Activated naive CD8-positive, alpha-beta T cell treated with anti-CD3 and anti-CD28 coated beads, Interleukin-2, amount 50 U/mL, for 24 hours (primary cell): ENCODE results near the gene CCBE1.
A peak's percentile ranks its signal among the peaks of the same experiment; 100 is the strongest.

Source experiments
- ATAC-seq: fragments of 150-1000 bp; cut with Tn5 transposase; one replicate; pipeline ENCODE4 v1.10.0; 2021
- DNase-seq: peaks from one replicate; pipeline ENCODE4 v3.0.0; 2021
- H3K27ac Mint-ChIP-seq: one replicate; pipeline ENCODE4 v1.8.0; 2021; ENCODE audit warnings: mild to moderate bottlenecking, mixed read lengths
- H3K27me3 Mint-ChIP-seq: one replicate; pipeline ENCODE4 v1.8.0; 2021; ENCODE audit warnings: mixed read lengths
- H3K36me3 Mint-ChIP-seq: one replicate; pipeline ENCODE4 v1.8.0; 2021; ENCODE audit warnings: low read depth, mixed read lengths
- H3K4me1 Mint-ChIP-seq: one replicate; pipeline ENCODE4 v1.8.0; 2021; ENCODE audit warnings: mixed read lengths
- H3K4me3 Mint-ChIP-seq: one replicate; pipeline ENCODE4 v1.8.0; 2021; ENCODE audit warnings: mild to moderate bottlenecking, moderate library complexity, mixed read lengths
- H3K9me3 Mint-ChIP-seq: one replicate; pipeline ENCODE4 v1.8.0; 2021; ENCODE audit warnings: mixed read lengths

CCBE1 gene

DNA sequence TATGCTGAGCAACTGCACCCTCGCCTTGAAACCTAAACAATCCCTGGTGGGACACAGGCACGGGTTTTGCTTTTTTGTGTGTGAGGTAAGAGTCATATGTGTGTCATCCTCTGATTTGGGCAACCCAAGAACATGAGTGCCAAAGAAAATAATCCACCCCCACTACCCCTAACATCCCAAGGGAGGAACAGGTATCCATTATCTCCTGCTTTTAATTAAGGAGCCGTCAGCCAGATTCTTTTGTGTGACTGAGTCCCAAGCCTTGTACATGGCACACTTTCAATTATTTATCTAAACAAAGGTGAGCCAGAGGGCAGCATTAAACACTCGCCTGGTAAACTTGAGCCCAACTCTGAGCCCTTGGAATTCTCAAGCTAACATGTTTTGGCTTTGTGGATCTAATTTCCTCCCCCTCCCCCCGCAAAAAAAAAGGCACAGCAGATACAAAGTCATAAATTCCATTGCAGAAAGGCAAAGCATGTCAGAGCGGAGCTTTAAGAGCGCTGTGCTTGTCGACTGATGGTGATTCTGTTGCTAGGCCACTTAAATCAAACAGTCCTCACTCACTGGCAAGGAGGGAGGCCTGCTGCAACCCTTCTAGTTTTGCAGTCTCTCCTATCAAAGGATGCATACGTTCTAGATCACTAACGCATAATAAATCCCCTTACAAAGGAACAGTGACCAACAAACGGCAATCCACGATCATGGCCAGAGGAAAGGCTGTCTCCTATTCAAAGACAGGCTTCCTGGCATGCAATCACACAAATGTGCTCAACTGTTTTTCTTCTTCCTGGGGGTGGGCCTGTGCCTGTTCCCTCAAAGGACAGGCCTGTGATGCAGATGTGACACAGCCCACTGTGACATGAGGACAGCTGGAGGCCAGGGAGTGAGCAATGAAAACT is 194.7 kb downstream of the CCBE1 start:
- H3K27ac Mint-ChIP-seq: no peak overlapping the region
- DNase-seq (no peak), ATAC-seq (no peak)
- H3K27me3 Mint-ChIP-seq: no peaks in the 10 kb centered on the region
- H3K9me3 Mint-ChIP-seq: no peaks in the 10 kb centered on the region
- H3K4me3 Mint-ChIP-seq: no peak overlapping the region
- H3K36me3 Mint-ChIP-seq: no peaks in the 10 kb centered on the region
- H3K4me1 Mint-ChIP-seq: no peaks in the 10 kb centered on the region

DNA sequence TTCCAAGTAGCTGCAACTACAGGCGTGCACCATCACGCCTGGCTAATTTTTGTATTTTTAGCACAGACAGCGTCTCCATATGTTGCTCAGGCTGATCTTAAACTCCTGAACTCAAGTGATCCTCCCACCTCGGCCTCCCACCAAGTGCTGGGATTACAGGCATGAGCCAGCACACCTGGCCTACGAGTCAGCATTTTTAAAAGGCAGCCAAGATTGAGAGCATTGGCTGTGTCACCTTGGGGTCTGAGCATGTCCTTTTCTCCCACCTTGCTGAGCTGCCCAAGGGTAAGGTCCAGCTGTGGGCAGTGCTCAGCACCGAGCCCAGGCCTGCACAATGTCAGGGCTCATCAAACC is 195.3 kb downstream of the CCBE1 start:
- ATAC-seq: no peak
- no peaks in the 10 kb centered on the region for H3K36me3 Mint-ChIP-seq
- H3K4me3 Mint-ChIP-seq: no peak overlapping the region
- no peaks in the 10 kb centered on the region for H3K27me3 Mint-ChIP-seq
- no peaks in the 10 kb centered on the region for H3K4me1 Mint-ChIP-seq
- H3K9me3 Mint-ChIP-seq: no peaks in the 10 kb centered on the region
- H3K27ac Mint-ChIP-seq: no peak overlapping the region
- no peak for DNase-seq

DNA sequence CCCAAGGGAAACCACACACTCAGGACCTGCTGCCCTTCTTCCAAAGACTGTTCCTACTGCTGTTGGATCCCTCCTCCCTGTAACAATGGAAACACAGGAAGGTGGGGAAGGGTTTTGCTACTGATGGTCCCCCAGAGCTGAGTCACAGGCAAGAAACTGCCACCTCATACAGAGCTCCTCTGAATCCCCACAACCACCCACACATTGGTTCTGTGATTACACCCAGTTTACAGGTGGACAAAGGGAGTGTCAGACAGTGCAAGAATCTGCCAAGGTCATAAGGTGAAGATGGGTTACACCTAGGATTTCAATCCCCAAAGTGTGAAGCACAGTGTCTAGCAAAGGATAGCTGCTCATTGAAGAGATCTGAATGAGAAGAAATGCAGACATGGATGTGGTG is 196.5 kb downstream of the CCBE1 start:
- ATAC-seq (no peak), DNase-seq (no peak)
- Mint-ChIP-seq H3K27ac (no peak overlapping the region), H3K4me1 (no peaks in the 10 kb centered on the region), H3K36me3 (no peaks in the 10 kb centered on the region), H3K27me3 (no peaks in the 10 kb centered on the region), H3K9me3 (no peaks in the 10 kb centered on the region), H3K4me3 (no peak overlapping the region)

DNA sequence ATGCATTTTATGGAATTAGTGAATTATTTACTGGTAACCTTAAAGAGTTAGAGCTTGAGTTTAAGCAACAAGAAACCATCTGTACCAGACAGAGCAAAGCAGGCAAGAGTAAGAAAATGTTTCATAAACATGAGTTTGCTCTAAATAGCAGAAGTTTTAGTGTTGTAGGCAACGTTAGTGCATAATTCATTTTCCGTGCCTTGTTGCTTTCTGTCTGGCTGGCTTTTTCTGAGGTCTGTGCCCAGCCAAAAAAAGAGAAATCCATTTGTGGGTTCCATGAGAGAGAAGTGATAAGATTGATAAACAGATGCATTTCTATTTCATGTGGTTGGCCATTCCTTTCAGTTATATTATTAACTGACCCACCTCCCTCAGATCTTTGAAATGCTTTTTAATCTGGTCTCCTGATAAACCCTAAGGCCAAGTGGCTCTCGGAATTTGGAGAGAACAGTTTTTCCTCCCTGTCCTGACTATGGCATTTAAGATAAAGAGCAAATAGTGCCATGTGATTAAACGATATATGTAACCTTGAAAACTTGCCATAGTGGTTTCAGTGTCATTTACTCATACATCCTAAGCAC is 198.6 kb downstream of the CCBE1 start:
- no peak overlapping the region for H3K27ac Mint-ChIP-seq
- H3K9me3 Mint-ChIP-seq: no peaks in the 10 kb centered on the region
- H3K4me3 Mint-ChIP-seq: no peak overlapping the region
- no peak for DNase-seq
- H3K4me1 Mint-ChIP-seq: no peaks in the 10 kb centered on the region
- no peaks in the 10 kb centered on the region for H3K27me3 Mint-ChIP-seq
- H3K36me3 Mint-ChIP-seq: no peaks in the 10 kb centered on the region
- no peak for ATAC-seq

DNA sequence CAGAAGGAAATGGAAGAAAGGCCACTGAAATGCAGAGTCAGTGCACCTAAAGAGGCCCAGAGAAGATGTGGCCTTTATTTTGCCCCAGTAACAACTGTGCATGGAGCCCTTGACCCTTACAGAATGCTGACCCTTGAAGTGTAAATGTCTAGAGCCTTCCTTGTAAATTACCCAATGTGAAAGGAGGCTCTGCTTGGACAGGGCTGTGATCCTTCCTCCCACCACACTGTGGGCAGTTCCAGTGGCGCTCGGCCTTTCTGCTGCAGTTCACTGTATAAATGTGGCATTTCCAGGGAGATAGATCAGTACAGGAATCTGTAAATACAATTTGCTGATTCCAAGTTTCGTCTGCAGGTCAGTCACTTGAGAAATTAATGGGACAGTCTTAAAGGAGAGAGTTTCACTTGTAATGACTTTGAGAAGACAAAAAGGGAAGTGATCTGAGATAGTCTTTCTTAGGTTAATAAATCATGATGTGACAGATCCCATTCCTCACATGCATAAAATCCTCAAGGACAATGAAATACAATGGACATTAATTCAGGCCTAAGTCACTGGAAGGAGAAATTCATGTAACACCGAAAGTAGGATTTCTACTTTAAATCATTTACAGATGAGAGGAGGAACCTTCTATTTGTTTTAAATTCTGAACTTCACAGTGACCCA is 204.3 kb downstream of the CCBE1 start:
- peaks cover 2% of the 10 kb centered on the region for H3K27me3 Mint-ChIP-seq
- H3K4me3 Mint-ChIP-seq: no peak overlapping the region
- DNase-seq: no peak
- no peak for ATAC-seq
- H3K27ac Mint-ChIP-seq: no peak overlapping the region
- H3K4me1 Mint-ChIP-seq: no peaks in the 10 kb centered on the region
- no peaks in the 10 kb centered on the region for H3K9me3 Mint-ChIP-seq
- no peaks in the 10 kb centered on the region for H3K36me3 Mint-ChIP-seq

DNA sequence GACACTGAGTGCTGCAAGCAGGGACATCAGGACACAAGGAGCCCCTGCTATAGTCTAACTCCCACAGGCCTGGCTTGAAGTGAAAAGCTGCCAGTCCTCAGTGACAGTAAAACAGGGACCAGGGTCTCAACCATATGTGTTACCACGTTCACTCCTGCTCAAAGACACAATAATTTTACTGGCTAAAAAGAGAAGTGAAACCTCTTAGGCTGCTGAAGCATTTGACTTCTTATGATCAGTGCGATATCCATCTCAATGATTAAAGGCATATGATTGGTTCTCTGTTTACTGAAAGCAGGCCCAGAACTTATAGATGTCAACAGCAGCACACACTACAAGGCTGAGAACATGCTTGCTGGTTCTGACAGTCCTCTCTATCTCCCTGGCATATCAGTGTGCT is 208.3 kb downstream of the CCBE1 start:
- H3K27me3 Mint-ChIP-seq: peaks cover 2% of the 10 kb centered on the region
- DNase-seq (no peak), ATAC-seq (no peak)
- no peaks in the 10 kb centered on the region for H3K36me3 Mint-ChIP-seq
- no peak overlapping the region for H3K4me3 Mint-ChIP-seq
- no peak overlapping the region for H3K27ac Mint-ChIP-seq
- H3K9me3 Mint-ChIP-seq: no peaks in the 10 kb centered on the region
- no peaks in the 10 kb centered on the region for H3K4me1 Mint-ChIP-seq

DNA sequence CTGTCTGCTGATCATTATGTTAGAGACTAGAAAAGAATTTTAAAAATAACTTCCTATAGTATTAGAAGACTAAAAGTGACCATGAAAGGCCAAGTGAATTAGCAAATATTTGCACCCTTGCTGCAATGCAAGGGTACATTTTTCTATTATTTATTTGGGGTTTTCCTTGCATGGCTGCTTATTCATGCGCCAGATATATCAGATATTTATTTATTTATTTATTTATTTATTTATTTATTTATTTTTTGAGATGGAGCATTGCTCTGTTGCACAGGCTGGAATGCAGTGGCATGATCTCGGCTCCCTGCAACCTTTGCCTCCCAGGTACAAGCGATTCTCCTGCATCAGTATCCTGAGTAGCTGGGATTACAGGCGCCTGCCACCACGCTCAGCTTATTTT is 211.8 kb downstream of the CCBE1 start:
- Mint-ChIP-seq H3K36me3 (no peaks in the 10 kb centered on the region), H3K9me3 (no peaks in the 10 kb centered on the region), H3K4me1 (no peaks in the 10 kb centered on the region), H3K4me3 (no peak overlapping the region), H3K27me3 (peaks cover 8% of the 10 kb centered on the region), H3K27ac (no peak overlapping the region)
- DNase-seq (no peak), ATAC-seq (no peak)

DNA sequence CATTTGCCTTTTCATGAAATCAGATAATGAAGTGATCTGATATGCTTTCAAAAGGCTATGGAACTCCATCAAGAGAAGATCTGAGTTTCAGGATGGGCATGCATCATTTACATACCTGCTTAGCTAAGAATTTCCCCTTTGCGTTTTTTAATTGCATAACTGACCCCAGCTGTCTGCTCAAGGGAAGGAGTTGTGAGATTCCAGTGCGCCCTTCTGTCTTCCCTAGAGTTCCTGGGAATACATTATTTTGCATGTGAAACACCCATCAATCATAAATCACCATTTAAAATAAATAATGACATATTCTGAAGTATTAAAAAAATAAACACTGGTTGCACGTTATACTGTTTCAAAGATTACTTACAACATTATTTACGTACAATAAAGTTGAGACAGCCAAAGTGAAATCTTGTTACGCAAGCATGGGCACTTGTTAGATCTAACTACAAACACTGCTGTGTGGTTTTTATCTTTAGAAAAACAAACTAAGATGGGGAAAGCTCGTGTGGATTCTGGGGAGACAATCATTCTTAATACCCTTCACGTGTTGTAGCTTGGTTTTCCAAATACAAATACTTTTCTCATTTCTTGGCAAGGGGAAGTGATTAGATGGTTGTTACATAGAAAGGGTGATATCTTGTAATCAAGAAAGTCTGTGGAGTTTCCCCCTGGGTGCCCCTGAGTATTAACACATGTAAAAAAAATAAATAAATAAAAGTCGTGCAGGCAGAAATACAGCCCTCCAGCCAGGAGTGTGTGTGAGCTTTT is 212.5 kb downstream of the CCBE1 start:
- Mint-ChIP-seq H3K9me3 (no peaks in the 10 kb centered on the region), H3K4me3 (no peak overlapping the region), H3K27ac (no peak overlapping the region), H3K4me1 (no peaks in the 10 kb centered on the region), H3K36me3 (no peaks in the 10 kb centered on the region), H3K27me3 (peaks cover 8% of the 10 kb centered on the region)
- no peak for DNase-seq
- no peak for ATAC-seq

DNA sequence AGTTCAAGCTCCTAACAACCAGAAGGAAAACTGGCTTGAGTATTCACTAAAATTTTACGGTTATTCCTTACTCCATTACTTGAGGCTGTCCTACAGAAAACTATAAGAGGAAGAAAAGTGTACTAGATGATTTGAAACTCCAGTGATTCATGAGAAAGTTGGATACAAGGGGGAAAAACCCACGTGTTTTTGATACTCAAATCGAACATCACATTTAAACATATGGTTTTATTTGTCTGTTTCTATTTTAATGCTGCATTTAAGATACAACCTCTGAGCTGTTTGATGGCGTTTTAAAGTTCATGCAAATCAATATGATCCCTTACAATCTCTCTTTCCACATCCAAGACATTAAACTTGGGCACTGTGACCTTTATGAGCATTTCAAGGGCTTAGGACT is 213.1 kb downstream of the CCBE1 start:
- H3K27ac Mint-ChIP-seq: no peak overlapping the region
- H3K27me3 Mint-ChIP-seq: peaks cover 6% of the 10 kb centered on the region
- no peak for ATAC-seq
- no peaks in the 10 kb centered on the region for H3K9me3 Mint-ChIP-seq
- H3K4me3 Mint-ChIP-seq: no peak overlapping the region
- H3K36me3 Mint-ChIP-seq: no peaks in the 10 kb centered on the region
- H3K4me1 Mint-ChIP-seq: no peaks in the 10 kb centered on the region
- DNase-seq: no peak

DNA sequence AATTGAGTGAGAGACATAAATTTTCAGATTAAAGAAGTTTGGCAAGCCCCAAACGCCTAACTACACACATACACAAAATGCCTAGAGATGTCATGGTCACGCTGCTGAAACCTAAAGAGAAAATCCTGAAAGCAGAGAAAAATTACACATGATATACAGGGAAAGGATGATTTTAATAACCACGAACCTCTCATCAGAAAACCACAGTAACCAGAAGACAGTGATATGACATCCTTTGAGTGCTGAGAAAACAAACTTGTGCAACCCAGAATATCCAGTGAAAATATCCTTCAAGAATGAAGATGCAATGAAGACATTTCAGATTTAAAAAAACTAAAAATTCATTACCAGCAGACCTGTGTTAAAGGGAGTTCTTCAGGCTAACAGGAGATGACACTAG is 215.8 kb downstream of the CCBE1 start:
- H3K36me3 Mint-ChIP-seq: no peaks in the 10 kb centered on the region
- no peaks in the 10 kb centered on the region for H3K4me1 Mint-ChIP-seq
- H3K27ac Mint-ChIP-seq: no peak overlapping the region

DNA sequence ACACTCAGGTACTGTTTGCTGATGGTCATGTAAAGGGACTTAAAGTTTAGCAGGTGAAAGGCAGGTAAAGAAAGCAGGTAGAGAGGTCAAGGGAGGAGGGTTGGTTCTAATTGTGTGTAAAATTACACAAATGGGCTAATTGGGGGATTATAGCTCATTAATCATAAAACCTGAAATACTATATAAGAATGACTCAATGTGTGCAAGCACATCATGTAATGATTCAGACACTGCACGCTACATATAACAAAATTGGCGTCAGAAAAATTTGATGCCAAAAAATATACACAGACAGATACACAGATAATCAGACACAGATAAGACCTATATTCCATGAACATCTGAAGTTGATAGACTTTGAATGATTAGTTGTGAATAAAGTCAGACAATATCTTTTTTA is 217.4 kb downstream of the CCBE1 start:
- Mint-ChIP-seq H3K27me3 (peaks cover 17% of the 10 kb centered on the region), H3K27ac (no peak overlapping the region), H3K4me3 (no peak overlapping the region), H3K9me3 (no peaks in the 10 kb centered on the region), H3K36me3 (no peaks in the 10 kb centered on the region), H3K4me1 (no peaks in the 10 kb centered on the region)
- no peak for DNase-seq
- no peak for ATAC-seq

More for the DNA sequence above, 215.8 kb downstream of the CCBE1 start:
- Mint-ChIP-seq H3K9me3 (no peaks in the 10 kb centered on the region), H3K4me3 (no peak overlapping the region), H3K27me3 (peaks cover 10% of the 10 kb centered on the region)
- DNase-seq (no peak), ATAC-seq (no peak)

DNA sequence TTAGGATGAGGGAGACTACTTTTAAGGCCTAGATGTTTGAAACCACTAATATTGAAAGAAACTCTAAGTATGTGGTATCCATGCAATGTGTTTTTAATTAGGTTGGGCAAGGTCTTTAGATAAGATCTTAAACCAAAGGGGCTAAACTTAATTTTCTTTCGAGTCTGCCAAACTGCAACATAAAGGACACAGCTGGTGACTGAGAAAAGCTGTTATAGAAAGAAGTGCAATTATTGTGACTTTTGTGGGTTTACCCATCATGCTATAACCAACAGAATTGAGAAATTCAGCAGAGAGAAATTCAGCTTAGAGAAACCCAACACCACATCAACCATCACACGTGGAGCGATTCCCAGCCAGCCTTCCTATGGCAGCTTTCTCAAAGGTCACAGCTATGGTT is 218.6 kb downstream of the CCBE1 start:
- no peaks in the 10 kb centered on the region for H3K9me3 Mint-ChIP-seq
- no peak for ATAC-seq
- peaks cover 20% of the 10 kb centered on the region for H3K27me3 Mint-ChIP-seq
- DNase-seq: no peak
- no peaks in the 10 kb centered on the region for H3K4me1 Mint-ChIP-seq
- no peak overlapping the region for H3K4me3 Mint-ChIP-seq
- H3K36me3 Mint-ChIP-seq: no peaks in the 10 kb centered on the region
- no peak overlapping the region for H3K27ac Mint-ChIP-seq

DNA sequence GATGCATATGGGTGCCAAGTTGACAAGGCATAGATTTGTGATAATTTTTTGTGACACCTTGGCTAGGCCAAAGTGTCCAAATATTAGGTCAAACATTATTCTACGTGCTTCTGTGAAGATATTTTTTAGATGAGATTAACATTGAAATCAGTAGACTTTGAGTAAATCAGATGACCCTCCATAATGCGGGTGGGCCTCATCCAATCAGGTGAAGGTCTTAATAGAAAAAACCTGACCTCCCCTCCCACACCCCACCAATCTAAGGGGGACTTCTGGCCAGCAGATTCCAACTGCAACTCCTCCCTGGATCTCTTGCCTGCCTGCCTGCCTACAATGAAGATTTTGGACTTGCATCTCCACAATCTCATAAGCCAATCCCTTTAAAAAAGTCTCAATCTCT is 219.4 kb downstream of the CCBE1 start:
- no peaks in the 10 kb centered on the region for H3K36me3 Mint-ChIP-seq
- H3K4me3 Mint-ChIP-seq: no peak overlapping the region
- H3K4me1 Mint-ChIP-seq: no peaks in the 10 kb centered on the region
- peaks cover 20% of the 10 kb centered on the region for H3K27me3 Mint-ChIP-seq
- DNase-seq (no peak), ATAC-seq (no peak)
- H3K9me3 Mint-ChIP-seq: no peaks in the 10 kb centered on the region
- H3K27ac Mint-ChIP-seq: no peak overlapping the region

DNA sequence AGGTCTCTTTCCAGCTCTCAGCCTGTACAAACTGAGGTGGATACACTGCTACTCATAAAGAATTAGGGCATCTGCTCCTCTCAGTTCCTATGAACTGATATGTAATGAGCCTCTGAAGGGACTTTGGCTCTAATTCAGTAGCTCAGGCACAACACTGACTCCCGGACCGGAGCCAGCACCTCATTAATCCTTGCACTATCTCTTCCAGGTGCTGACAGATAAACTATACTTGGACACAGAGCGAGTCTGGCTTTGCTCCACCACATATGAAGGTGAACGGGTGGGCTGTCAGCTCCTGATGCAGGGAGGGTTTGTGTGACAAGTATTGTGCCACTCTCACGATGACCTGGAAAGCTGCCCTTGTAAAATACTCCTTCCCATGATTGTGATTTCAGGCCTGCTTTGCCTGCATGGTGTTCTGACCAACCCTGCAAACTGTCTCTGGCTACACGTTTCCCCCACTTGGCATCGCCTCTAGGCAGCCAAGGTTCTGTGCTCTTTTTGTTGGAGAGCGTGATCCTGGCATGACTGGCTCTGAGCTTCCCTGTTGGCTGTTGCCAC is 226.6 kb downstream of the CCBE1 start:
- H3K27ac Mint-ChIP-seq: no peak overlapping the region
- DNase-seq (no peak), ATAC-seq (peak; percentile 15)
- H3K36me3 Mint-ChIP-seq: no peaks in the 10 kb centered on the region
- H3K27me3 Mint-ChIP-seq: peaks cover 12% of the 10 kb centered on the region
- no peaks in the 10 kb centered on the region for H3K4me1 Mint-ChIP-seq
- H3K4me3 Mint-ChIP-seq: no peak overlapping the region
- H3K9me3 Mint-ChIP-seq: no peaks in the 10 kb centered on the region
